Measurements from ENCODE around the gene LRPAP1. TPM values are rescaled to one million over a fixed set of nuclear protein-coding genes. Genes with fewer than 3 reads are reported as not detected.

Gene LRPAP1
- total and polyA plus RNA-seq, 2 experiments from 2014 or later = 63.0 to 82.5 TPM

- no peak overlapping the region for H3K27ac ChIP-seq (ENCODE audit: low read depth)
- Mint-ChIP-seq H3K9me3 (no peaks in the 10 kb centered on the region), H3K36me3 (ENCODE audit: low read depth) (no peaks in the 10 kb centered on the region), H3K27me3 (ENCODE audit: insufficient read depth, low read depth, poor library complexity) (peaks cover 58% of the 10 kb centered on the region), H3K4me1 (peaks cover 5% of the 10 kb centered on the region; the same call in 2 of the 3 replicates), H3K4me3 (no peak overlapping the region), H3K27ac (no peak overlapping the region)
- no peak overlapping the region for H3K4me3 ChIP-seq
- no peak for DNase-seq (ENCODE audit: low spot score)
- no peaks in the 10 kb centered on the region for H3K9me2 ChIP-seq (ENCODE audit: insufficient read depth)
- no peaks in the 10 kb centered on the region for H3K79me2 ChIP-seq (replicated peaks; ENCODE audit: insufficient read depth)
- no peak overlapping the region for H2AFZ ChIP-seq
- no peak for ATAC-seq
- TF ChIP-seq EZH2phosphoT487 (IDR thresholded peaks at IDR 0.05; ENCODE audit: unreplicated experiment) (no peak), ZNF114 (CRISPR knock-in tag; IDR thresholded peaks at IDR 0.05) (no peak), POLR2AphosphoS5 (IDR thresholded peaks at IDR 0.05; ENCODE audit: low read depth) (no peak), EZH2 (IDR thresholded peaks at IDR 0.05; ENCODE audit: low read depth, unreplicated experiment) (no peak), ETS1 (IDR thresholded peaks at IDR 0.05) (no peak), ZNF331 (CRISPR knock-in tag; IDR thresholded peaks at IDR 0.05; ENCODE audit: low read depth) (no peak), STAT1 (IDR thresholded peaks at IDR 0.05; ENCODE audit: unreplicated experiment) (no peak), JUNB (IDR thresholded peaks at IDR 0.05; ENCODE audit: unreplicated experiment) (no peak), CREB1 (CRISPR knock-in tag; IDR thresholded peaks at IDR 0.05; ENCODE audit: low read depth) (no peak), NANOG (IDR thresholded peaks at IDR 0.05; ENCODE audit: borderline replicate concordance) (no peak)
- TF ChIP-seq, protein P1, sequence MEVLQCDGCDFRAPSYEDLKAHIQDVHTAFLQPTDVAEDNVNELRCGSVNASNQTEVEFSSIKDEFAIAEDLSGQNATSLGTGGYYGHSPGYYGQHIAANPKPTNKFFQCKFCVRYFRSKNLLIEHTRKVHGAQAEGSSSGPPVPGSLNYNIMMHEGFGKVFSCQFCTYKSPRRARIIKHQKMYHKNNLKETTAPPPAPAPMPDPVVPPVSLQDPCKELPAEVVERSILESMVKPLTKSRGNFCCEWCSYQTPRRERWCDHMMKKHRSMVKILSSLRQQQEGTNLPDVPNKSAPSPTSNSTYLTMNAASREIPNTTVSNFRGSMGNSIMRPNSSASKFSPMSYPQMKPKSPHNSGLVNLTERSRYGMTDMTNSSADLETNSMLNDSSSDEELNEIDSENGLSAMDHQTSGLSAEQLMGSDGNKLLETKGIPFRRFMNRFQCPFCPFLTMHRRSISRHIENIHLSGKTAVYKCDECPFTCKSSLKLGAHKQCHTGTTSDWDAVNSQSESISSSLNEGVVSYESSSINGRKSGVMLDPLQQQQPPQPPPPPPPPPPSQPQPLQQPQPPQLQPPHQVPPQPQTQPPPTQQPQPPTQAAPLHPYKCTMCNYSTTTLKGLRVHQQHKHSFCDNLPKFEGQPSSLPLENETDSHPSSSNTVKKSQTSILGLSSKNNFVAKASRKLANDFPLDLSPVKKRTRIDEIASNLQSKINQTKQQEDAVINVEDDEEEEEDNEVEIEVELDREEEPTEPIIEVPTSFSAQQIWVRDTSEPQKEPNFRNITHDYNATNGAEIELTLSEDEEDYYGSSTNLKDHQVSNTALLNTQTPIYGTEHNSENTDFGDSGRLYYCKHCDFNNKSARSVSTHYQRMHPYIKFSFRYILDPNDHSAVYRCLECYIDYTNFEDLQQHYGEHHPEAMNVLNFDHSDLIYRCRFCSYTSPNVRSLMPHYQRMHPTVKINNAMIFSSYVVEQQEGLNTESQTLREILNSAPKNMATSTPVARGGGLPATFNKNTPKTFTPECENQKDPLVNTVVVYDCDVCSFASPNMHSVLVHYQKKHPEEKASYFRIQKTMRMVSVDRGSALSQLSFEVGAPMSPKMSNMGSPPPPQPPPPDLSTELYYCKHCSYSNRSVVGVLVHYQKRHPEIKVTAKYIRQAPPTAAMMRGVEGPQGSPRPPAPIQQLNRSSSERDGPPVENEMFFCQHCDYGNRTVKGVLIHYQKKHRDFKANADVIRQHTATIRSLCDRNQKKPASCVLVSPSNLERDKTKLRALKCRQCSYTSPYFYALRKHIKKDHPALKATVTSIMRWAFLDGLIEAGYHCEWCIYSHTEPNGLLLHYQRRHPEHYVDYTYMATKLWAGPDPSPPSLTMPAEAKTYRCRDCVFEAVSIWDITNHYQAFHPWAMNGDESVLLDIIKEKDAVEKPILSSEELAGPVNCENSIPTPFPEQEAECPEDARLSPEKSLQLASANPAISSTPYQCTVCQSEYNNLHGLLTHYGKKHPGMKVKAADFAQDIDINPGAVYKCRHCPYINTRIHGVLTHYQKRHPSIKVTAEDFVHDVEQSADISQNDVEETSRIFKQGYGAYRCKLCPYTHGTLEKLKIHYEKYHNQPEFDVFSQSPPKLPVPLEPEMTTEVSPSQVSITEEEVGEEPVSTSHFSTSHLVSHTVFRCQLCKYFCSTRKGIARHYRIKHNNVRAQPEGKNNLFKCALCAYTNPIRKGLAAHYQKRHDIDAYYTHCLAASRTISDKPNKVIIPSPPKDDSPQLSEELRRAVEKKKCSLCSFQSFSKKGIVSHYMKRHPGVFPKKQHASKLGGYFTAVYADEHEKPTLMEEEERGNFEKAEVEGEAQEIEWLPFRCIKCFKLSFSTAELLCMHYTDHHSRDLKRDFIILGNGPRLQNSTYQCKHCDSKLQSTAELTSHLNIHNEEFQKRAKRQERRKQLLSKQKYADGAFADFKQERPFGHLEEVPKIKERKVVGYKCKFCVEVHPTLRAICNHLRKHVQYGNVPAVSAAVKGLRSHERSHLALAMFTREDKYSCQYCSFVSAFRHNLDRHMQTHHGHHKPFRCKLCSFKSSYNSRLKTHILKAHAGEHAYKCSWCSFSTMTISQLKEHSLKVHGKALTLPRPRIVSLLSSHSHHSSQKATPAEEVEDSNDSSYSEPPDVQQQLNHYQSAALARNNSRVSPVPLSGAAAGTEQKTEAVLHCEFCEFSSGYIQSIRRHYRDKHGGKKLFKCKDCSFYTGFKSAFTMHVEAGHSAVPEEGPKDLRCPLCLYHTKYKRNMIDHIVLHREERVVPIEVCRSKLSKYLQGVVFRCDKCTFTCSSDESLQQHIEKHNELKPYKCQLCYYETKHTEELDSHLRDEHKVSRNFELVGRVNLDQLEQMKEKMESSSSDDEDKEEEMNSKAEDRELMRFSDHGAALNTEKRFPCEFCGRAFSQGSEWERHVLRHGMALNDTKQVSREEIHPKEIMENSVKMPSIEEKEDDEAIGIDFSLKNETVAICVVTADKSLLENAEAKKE (CRISPR knock-in tag; IDR thresholded peaks at IDR 0.05) = no peak
- TF ChIP-seq, protein P2, sequence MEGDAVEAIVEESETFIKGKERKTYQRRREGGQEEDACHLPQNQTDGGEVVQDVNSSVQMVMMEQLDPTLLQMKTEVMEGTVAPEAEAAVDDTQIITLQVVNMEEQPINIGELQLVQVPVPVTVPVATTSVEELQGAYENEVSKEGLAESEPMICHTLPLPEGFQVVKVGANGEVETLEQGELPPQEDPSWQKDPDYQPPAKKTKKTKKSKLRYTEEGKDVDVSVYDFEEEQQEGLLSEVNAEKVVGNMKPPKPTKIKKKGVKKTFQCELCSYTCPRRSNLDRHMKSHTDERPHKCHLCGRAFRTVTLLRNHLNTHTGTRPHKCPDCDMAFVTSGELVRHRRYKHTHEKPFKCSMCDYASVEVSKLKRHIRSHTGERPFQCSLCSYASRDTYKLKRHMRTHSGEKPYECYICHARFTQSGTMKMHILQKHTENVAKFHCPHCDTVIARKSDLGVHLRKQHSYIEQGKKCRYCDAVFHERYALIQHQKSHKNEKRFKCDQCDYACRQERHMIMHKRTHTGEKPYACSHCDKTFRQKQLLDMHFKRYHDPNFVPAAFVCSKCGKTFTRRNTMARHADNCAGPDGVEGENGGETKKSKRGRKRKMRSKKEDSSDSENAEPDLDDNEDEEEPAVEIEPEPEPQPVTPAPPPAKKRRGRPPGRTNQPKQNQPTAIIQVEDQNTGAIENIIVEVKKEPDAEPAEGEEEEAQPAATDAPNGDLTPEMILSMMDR (conservative IDR thresholded peaks at IDR 0.05; ENCODE audit: low read depth in 2 of 2) = no peak
- TF ChIP-seq, protein P3, sequence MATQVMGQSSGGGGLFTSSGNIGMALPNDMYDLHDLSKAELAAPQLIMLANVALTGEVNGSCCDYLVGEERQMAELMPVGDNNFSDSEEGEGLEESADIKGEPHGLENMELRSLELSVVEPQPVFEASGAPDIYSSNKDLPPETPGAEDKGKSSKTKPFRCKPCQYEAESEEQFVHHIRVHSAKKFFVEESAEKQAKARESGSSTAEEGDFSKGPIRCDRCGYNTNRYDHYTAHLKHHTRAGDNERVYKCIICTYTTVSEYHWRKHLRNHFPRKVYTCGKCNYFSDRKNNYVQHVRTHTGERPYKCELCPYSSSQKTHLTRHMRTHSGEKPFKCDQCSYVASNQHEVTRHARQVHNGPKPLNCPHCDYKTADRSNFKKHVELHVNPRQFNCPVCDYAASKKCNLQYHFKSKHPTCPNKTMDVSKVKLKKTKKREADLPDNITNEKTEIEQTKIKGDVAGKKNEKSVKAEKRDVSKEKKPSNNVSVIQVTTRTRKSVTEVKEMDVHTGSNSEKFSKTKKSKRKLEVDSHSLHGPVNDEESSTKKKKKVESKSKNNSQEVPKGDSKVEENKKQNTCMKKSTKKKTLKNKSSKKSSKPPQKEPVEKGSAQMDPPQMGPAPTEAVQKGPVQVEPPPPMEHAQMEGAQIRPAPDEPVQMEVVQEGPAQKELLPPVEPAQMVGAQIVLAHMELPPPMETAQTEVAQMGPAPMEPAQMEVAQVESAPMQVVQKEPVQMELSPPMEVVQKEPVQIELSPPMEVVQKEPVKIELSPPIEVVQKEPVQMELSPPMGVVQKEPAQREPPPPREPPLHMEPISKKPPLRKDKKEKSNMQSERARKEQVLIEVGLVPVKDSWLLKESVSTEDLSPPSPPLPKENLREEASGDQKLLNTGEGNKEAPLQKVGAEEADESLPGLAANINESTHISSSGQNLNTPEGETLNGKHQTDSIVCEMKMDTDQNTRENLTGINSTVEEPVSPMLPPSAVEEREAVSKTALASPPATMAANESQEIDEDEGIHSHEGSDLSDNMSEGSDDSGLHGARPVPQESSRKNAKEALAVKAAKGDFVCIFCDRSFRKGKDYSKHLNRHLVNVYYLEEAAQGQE (IDR thresholded peaks at IDR 0.05; ENCODE audit: unreplicated experiment) = no peak
- H3F3A ChIP-seq (replicated peaks; ENCODE audit: low read depth) = peaks cover under 1% of the 10 kb centered on the region; the same call in 1 of the 2 replicates
- peaks cover 32% of the 10 kb centered on the region for H3K27me3 ChIP-seq (ENCODE audit: insufficient read depth)
- H3K36me3 ChIP-seq (ENCODE audit: insufficient read depth) = no peaks in the 10 kb centered on the region
- no peak overlapping the region for H3K4me2 ChIP-seq
- H4K20me1 ChIP-seq (replicated peaks; ENCODE audit: insufficient read depth) = no peaks in the 10 kb centered on the region
- H3K4me1 ChIP-seq (ENCODE audit: insufficient read depth) = peaks cover 5% of the 10 kb centered on the region; the same call in 1 of the 2 replicates
Measured at GRCh38 chr4:3475713-3476260, 56.4 kb downstream of the LRPAP1 start.
